NCI-H2171 (cell line): ENCODE measurements around the gene PLPP1.

Experiments used
- DNase-seq: peaks from one replicate; lab custom pipeline; 2025; lab: John Stamatoyannopoulos, UW

PLPP1 gene

GRCh38 chr5:55407059-55407684 lies 127.6 kb downstream of the PLPP1 start:
- no peak for DNase-seq

GRCh38 chr5:55406292-55406691 lies 128.5 kb downstream of the PLPP1 start:
- no peak for DNase-seq

- no peak for DNase-seq
These were observed 132.6 kb downstream of the PLPP1 start for GRCh38 chr5:55402199-55402598.

DNA sequence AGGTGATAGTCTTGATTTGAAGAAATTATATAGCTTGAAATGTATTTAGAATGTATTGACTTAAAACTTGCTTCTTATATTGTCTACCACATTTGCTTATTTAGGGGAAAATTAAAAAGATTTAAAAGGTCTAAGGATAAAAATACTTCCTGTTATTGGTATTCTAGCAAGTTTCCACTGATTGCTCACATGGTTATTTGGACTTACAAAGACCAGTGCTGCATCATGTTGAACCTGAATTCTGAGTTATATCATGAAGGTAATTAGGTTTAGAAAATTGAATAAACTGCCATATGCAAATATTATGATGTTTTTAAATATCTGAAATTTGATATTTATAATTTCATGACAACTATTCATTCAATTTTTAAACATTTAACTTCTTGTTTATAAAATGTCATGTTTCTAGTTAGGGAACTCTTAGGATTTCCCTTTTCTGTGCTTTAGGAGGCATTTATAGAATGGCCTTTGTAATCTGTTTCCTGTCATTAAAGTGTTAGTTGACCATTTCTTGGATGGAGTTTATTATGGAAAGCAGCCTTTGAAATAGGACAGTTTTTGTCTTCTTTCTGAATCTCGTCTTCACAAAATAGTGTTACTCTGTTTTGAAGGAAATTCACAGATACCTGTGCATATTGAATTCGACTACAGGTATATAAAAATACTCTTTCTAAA lies 141.1 kb downstream of the PLPP1 start:
- DNase-seq = no peak

GRCh38 chr5:55392669-55393068 lies 142.1 kb downstream of the PLPP1 start:
- no peak for DNase-seq

DNA sequence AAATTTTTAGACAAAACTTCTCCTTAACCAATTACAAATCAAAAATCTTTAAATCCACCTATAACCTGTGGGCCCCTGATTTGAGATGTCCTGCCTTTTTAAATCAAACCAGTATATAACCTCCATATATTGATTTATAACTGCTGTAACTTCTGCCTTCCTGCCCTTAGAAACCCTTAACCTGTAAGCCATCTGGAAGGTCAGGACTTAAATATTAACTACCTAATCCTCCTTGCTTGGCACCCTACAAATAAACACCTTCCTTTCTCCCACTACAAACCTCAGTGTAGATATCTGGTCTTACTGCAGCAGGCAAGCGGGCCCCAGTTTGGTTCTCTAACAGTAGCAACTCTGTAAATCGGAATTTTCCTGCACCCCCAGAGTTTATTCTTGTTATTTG lies 143.1 kb downstream of the PLPP1 start:
- DNase-seq = no peak

GRCh38 chr5:55387865-55388264 lies 146.9 kb downstream of the PLPP1 start:
- DNase-seq = no peak

DNA sequence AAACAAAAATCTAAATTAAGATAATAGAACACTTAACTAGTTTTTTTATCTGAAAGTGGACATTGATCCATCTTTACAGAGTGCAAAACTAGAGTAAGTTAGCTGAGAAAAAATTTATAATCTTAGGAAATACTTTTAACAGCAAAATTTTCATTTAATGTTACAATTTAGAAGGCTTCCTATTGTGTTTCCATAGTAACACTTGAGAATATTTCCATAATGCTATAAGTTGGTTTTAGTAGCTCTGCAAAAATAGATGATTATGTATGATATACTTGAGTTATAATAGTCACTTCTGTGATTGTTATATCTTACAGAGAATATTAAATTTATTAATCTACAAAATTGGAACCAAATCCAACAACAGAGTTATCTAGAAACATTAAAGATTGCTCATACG lies 148.4 kb downstream of the PLPP1 start:
- no peak for DNase-seq

DNA sequence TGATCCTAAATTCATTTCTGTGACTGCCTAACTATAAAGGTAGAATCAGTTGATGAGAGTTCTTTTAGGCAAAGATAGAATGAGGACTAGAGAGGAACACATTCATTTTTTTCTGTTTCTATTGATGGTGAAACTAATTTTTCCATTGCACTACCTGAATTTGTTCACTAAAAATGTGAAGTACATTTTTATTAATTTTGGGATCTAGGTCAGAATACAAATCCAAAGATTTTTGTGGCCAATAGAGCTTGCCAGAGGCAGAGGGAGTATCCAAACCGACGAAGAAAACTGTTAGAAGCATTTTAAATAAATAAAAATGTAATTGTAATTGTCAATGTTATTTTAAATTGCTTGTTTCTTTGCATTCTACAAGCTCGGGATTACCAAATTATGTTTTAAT lies 148.9 kb downstream of the PLPP1 start:
- DNase-seq = no peak

DNA sequence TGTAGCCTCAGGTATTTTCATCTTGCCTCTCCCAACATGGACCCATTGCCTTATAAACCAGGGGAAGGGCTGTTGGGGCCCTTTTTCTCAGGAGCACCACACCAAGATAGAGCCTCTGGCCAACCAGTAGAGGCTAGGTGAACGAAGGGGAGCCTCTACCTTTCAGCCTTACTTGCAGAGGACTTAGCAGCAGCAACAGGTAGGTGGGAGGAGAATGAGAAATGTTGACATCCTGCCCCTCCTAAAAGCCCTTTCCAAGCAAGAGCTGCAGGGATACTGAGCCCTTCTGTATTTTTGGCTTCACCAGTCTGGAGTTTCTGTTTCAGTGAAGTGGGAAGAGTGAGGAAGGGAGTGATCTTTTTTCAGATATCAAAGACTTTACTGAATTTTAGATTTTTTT lies 149.5 kb downstream of the PLPP1 start:
- no peak for DNase-seq

- DNase-seq = no peak
These were observed 150.7 kb downstream of the PLPP1 start for GRCh38 chr5:55384072-55384471.

DNA sequence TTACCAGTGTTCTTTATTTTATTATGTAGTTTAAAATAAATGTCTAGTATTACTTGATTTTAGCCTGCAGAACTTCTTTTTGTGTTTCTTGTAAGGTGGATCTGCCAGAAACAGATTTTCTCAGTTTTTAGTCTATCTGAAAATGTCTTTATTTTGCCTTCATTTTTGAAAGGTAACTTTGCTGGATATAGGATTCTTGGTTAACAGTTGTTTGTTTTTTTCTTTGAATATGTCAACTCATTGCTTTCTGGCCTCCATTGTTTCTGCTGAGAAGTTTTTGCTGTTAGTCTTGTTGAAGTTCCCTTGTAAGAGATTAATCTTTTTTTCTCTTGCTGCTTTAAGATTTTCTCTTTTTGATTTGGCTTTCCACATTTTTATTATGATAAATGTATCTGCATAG lies 151.5 kb downstream of the PLPP1 start:
- no peak for DNase-seq

DNA sequence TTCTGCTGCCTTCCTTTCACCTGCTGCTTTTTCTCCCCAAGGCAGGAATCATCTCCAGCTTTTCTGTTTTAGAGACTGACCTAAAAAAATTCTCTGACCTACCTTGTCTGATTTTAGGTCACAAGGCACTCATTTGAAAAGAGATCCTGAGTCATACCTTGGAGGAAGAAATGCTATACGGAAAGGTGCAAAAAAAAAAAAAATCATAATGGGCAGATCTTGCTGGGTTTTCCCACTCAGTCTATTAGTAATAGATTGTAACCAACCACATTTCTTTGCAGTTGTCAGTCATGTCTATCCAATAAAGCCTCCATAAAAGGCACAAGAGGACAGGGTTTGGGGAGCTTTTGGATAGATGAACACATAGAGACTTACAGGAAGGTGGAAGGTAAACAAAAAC lies 157.0 kb downstream of the PLPP1 start:
- no peak for DNase-seq
